Stomach (tissue), 4 donors: ENCODE measurements around the gene IPCEF1.

Source experiments
- CTCF ChIP-seq, 7 experiments: fragments of 450-650 bp in 4 of 7; fragments of 200-600 bp in 3 of 7; sonication (generic) in 3 of 7; IDR thresholded peaks; one replicate each; pipeline ENCODE4 v1.5.1; 2016 to 2019; ENCODE audit warnings: antibody characterized with exemption in 7 of 7, control low read depth in 2 of 7, mild to moderate bottlenecking in 1 of 7
- POLR2A ChIP-seq, 4 donors: fragments of 450-650 bp; IDR thresholded peaks; one replicate each; pipeline ENCODE4 v1.6.1; 2016; ENCODE audit warnings: antibody characterized with exemption in 4 of 4, control low read depth in 2 of 4, mild to moderate bottlenecking in 1 of 4, moderate library complexity in 1 of 4

- TF ChIP-seq CTCF (IDR thresholded peaks at IDR 0.05) (peak in 4 of 7 experiments; percentile 17 to 84 (median 62)), POLR2A (IDR thresholded peaks at IDR 0.05) (no peak)
Measured at GRCh38 chr6:154343473-154344308, 12.9 kb downstream of the IPCEF1 start.
